Amniotic epithelial cell (primary cell): ENCODE measurements around the gene SMARCE1.
A peak's percentile ranks its signal among the peaks of the same experiment; 100 is the strongest.

Experiments used
- DNase-seq: peaks from one replicate; pipeline ENCODE4 v3.0.0-alpha.2; 2010; ENCODE audit warnings: low read depth

Gene SMARCE1

DNA sequence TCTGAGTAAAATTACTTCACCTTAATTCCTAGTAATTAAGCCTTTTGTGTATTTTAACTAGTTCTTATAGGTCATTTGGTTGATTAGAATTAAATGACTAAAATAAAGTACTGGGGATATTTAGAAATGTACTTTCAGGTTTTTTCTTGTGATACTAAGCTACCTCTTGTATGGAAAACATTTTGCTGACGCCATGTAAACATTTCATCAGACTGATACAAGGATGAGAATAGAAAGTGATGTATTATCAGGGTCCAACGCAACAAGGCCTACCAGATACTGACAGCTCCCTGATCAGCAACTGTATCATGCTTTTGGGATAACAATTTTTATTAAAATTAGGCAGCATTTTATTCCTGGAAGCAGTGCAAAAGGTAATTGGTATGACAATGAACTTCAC, 1.7 kb downstream of the SMARCE1 start:
- peak; percentile 34 for DNase-seq

DNA sequence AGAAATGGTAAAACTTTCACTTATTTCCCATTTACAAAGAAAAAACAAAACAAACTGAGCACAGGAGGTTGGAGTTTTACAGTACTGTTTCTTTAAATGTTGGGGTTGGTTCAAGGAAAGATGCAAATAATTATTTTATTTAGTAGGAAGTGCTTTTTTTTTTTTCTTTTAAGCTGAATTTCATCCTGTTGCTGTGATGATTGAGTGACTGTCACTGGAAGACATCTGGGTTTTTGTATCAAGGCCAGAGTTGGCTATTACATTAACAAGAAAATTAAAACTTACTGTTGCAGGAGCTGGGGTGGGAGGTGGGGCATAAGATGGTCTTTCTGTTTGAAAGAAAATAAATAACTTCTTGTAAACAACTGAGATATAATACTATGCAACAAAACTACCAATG, 2.3 kb downstream of the SMARCE1 start:
- DNase-seq, result no peak

DNA sequence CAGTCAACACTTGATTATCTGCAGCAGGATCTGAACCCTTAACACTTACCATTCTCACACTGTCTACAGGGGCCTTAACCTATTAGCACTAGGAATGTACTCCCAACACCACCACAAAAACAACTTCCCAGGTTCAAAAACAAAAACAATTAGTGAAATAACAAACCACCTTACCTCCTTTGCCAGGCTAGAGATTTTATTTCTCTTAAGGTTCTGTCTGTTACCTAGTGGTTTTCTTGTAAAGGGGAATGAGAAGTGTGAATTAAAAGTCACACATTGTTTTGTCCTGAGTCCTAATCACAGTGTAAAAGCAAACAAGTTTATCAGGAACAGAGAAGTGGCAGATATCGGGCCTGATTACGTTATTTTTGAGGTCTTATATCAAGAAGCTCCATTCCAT, 9.7 kb downstream of the SMARCE1 start:
- DNase-seq, result no peak

DNA sequence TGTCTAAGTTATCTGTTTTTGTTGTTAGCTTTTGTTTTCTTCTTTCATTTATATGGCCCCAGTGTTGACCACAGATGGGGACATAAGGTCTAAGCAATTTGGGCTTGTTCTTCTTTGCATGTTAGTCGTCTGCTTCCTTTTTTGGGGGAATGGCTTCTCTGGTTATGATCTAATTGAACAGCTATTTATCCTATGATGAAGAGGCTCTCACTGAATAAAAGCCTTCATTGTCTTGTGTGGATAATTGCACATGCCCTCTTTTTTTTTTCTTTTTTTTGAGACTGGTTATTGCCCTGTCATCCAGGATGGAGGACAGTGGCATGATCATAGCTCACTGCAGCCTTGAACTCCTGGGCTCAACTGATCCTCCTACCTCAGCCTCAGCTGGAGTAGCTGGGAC, 13.7 kb downstream of the SMARCE1 start:
- no peak for DNase-seq

DNA sequence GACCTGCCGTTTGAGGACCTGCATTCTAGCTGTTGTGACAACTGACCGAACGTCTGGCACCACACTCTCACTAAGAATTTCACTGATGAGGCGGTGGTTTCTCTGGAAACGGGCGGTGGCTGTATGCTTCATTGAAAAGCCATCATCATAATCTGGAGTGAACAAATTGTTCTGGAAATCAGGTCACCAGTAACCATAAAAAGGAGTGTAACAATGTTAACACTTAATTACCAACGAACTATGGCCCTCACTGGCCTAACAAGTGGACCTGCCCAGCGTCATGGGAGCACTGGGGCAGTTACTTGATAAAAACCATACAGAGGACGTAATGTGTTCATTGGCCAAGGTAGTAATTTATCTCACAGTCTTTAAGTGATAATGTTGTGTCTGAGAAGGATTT, 15.4 kb downstream of the SMARCE1 start:
- no peak for DNase-seq

DNA sequence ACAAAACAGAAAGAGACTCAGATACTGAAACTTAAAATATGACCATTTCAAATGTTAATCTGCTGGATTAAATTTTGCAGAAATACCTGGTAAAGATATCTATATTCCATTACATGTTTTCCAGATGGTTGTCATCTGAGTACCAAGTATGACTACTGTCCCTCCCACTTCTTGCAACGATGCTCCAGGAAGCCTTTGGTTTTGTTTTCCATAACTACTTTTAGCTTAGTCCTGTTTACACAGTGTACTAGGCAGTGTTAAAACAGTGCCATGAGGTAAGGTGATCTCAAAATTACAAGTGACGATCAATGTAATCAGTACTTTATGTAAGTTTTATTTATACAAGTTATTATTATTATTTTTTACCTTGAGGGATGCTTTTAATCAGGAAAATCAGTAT, 17.8 kb downstream of the SMARCE1 start:
- no peak for DNase-seq

DNA sequence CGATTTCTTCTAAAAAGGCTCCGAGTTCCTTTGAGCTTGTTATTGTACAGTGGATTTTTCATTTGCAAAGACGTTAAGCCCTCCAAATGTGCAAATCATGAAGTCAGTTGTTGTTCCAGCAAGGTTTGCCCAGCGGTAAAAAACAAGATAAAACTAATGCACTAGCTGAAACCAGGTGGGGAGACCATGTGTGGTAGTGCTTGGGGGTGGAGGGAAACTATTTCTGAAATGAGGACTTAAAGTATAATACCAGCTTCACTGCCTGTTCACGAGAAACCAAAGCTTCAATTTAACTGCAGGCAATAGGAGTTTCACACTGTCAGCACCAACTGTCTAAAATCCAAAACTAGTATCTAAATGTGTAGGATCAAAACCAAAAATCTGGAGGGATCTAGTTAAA, 22.3 kb downstream of the SMARCE1 start:
- DNase-seq, result no peak

DNA sequence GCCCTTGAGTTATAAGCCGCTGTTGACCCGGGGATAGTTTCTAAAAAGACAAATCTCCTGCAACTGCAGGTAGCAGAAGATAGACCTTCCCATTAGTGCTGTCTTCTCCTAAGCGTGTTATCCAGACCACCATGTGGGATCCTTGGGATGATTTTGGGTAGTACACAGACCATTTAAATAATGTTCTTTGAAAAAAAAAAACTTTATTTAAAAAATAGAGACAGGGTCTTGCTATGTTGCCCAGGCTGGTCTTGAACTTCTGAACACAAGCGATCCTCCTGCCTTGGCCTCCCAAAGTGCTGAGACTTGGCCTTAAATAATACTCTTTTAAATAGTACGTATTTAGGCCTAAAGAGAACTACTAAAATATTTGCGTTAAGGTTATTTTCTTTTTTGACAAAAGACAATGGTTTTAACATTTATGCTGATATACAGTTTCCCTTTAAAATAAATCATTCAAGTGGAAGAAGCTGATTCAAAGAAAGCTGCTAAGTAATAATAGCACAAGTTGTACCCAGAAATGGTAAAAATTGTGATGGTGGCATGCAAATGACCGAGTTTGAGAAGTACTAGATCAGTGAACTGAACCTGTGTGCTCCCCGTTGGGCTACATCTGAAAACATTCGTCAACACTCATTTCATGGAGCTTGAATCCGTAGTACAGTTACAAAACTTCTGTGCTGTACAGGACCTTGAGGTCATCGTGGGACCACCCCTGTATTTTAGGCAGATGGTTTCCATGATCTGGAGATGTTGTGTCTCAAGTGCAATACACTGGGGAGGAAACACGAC, 24.0 kb downstream of the SMARCE1 start:
- DNase-seq, result no peak

DNA sequence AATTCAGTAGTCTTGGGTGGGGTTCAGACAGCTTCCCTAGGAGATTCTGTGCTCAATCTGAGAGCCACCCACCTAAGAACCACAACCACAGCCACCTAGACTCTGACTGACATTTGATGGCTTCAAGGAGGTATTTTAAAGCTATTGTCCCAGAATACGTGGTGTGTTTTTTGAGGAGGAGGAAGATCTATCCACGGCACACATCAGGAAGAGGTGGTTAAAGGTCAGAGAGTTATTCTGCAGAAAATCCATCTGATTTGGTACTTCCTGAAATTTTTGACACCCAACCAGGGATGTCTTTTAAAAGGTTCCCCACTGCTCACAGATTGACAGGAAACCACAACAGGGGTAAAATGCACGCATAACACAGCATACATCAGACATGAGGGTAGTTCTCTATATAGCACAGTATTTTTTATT, 25.1 kb downstream of the SMARCE1 start:
- DNase-seq, result no peak

DNA sequence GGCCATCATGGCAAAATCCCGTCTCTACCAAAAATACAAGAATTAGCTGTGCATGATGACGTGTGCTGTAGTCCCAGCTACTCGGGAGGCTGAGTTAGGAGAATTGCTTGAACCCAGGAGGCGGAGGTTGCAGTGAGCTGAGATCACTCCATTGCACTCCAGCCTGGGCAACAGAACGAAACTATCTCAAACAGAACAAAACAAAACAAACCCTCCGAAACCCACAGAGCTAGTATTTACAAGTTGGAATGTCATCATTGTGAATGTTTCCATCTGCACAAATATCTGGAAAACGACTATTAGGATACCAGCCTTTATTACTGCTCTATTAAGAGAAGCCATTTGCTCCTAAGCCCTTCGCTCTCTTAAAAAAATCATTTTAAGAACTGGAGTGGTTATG, 26.0 kb downstream of the SMARCE1 start:
- no peak for DNase-seq

DNA sequence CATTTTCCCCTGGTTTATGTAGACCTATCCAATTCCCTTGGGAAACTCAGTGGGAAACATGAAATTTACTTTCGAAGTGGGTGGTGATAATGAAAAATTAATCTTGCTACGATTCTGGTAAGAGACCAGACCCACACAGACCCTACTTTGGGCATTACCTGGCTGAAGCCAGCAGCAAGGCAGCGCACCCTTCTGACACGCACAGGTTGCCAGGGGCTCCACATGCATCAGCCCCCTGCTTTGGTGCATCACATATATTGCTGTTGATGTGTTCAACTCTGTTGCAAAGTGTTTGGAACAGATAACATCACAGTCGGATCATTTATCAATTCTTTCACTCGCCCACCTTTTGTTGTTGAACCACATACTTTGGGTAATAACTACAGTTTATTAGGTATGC, 26.6 kb downstream of the SMARCE1 start:
- no peak for DNase-seq

DNA sequence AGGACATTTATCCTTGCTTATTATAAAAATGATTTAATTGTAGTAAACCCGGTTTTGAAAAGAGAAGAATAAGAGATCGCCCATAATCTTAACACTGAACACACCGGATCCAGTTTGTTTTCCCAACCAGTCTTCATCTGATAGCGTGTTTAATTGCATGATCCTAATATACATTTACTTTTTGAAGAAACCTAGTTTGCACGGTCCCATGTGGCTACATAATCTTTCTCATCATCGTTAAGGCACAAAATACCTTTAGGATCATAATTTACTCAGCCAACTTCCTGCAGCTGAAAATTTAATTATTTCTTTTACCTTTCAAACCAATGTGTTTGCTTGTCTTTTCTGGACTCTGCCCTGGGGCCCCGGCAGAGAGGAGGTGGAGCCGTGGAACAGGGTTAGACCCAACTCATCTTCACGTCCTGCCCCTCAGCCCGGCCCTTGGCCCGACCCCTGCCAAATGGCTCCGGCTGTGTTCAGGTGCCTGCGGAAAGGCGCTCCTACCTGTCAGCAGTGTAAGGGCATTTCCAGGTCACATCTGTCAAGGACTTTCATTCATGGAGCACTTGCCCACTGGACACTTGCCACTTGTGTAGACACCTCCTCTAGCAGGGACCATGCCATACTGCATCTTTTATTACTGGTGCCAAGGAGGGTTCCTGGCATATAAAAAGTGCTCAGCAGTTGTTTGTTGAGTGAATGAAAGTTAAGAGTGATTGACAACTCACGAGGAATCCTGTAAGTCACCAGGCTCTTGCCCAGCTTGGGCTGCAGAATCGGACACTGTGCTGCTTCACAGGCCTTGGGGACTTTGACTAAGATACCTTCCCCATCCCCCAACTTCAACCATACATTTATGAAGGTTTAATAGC, 28.6 kb downstream of the SMARCE1 start:
- DNase-seq, result no peak

DNA sequence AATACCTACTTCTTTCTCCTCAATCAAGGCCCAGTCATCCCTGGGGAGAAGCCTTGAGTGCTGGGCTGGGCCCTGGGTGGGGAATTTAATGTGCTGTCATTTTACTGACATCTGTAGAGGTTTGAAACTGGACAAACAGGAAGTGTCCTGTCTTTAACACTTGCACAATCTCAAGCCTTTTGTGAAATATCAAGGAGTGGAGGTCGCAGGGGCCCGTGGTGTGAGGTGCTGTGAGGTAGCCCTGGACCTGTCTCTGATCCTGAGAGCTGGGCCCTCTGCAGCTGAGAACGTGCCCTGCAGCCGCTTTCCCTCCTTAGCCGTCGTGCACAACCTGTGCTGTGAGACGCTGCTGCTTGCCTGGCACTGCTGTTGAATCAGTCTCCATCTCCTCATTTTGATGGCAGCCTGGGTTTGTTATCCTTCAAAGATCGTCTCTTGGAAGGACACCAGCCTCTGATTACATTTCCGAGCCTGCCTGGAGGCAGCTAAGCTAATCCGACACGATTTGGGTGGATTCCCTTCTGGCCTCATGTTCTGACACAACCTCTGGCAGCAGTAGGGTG, 29.9 kb downstream of the SMARCE1 start:
- no peak for DNase-seq

DNA sequence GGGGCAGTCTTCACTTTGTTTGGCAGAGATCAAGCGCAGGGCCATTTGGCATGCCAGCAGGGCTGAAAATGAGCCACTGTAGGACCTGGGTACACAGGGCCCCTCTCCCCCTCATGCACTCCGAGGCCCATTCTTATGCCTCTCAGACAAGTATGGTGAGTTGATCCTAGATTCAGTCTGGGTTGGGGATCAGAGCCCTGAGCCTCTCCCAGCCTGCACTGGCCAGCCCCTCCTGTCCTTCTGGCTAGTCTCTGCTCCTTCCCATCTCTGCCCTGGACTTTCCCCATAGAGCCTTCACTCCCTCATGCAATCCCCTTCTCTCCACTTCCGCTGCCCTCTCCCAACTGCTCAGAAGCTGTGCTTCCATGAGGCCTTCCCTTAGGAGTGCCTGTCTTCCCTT, 31.0 kb downstream of the SMARCE1 start:
- DNase-seq, result no peak

DNA sequence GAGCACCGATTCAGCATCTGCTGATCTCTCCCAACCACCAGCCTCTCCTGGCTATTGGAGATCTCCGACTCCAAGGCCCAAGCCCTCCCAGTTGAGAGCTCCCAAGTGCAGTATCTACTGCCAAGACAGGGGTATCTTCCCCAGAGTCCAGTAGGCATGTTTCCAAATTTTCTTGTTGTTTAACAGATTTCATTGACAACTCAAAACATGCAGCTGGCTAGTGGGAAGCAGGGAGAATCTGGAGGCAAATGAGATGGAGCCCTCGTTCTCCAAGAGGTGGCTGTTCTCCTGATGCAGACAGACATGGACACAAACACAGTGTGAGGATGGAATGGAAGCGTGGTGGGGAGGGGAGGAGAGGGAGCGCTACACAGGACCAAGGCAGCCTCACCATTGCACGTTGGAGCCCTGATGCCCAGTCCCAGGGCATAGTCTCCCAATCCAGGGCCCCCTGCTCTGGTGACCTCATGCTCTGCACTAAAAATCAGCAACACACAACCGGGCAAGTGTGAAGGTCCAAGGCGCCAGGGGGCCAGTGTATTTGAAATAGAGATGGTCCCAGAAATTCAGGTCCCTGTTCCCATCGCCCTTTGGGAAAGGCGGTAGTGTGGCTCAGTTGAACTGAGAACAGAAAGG, 31.7 kb downstream of the SMARCE1 start:
- DNase-seq, result no peak

DNA sequence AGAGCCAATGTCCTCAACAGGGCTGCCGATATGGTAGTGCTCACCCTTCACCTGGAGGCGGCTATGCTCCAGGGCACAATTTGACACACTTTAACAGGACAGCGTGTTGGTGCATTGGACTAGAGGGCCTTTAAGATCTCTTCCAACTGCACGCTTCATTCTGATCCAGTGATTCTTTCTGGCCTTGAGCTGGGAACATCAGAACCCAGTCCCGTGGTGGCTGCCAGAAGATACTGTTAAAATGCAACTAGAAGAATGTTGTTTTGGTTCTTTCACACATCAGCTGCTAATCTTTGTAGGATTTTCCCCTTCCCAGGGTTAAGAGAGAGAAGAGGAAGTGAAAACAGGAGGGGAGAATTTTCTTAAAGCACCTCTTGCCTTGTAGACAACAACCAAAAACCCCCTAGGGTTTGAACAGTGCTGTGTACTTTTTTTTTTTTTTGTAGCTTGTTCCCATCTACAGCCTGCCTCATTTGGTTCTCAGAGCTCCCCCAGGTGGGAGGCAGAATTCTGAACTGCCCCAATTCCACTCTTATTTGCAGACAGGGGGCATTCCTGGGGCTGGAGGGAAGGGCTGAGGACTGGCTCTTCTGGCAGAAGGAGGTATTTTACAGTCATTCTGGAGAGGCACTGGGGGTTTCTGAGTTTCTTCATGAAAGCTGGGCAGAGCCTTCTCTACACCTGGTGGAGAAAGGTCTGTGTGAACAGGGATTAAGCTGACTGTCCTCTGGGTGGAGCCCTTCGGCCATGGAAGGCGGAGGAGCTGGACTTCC, 32.4 kb downstream of the SMARCE1 start:
- DNase-seq, result peak; percentile 39

DNA sequence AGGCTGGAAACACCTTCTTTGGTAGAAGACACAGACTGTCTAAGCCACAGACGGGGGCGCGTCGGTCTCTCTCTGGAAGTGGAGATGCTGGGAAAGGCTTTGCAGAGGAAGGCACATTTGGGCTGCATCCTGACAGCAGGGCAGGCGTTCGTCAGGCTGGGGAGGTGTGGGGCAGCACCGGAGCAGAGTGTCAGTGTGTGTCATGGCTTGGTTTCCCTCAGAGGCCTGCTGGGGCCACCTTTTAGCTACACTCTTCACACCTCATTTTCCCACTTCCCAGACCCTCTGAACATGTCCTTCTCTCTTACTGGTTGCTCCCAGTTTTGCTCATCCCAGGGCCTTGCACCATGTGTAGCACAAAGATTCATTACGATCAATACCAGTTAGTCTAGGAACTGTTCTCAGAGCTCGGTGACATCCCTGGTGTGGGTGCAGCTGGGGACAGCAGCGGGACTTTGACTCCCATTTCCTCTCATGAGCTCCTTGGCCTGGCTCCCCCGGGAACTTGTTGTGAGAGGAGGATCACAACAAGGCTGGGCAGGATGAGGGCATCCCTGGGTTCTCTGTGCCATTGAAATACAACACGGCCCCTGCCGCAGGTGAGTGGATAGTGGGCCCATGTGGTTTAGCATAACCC, 33.1 kb downstream of the SMARCE1 start:
- no peak for DNase-seq

DNA sequence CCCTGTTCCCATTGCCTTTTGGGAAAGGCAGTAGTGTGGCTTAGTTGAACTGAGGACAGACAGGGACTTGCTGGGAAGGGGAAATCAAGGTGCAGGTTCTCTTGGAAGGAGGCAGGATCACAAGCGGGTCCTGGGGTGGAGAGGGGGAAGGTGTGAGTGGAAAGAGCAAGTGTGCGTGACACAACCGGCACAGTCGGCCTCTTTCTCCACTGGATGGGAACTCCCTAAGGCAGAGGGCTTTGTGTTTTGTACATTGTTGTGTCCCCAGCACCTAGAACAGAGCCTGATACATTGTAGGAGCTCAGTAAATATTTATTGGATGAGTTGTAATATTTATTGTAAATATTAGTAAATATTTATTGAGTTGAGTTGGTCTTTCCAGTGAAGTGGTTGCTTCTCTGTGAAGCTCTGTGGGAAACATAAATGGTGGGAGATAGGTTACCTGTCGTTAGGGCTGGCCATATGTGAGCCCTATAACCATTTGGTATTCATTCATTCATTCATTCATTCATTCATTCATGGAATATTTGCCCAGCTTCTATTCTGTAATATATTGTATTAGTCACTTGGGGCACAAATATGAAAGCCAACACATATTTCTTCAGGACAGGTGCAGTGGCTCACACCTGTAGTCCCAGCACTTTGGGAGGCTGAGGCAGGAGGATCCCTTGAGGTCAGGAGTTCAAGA, 34.0 kb downstream of the SMARCE1 start:
- DNase-seq, result no peak

DNA sequence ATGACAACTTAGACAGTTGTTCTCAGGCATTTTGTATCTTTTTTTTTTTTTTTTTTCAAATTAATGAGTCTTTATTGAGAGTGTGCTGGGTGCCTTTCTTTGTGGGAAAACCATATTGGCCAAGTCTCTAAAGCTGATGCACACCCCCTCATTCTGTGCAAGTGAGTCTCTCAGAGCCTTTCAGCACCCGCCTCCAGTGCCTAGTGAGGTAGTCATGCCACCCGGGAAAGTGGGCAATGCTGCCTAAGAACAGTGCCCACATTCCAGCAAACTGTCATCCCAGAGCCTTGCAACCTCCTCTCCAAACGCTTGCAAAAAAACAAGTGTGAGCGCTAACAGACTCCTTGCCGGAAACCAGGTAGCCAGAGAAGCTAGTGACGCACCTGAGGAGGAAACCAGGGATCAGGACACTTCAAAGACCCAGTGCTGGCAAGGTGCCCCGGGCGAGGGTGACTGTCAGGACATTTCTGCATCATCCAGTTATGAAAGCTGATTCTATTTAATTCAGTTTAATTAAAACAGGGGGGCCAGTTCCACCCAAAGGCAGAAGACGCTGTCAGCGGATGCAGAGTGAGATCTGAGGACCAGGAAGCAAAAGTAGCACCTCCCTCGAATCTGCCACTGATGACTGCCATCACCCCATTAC, 34.9 kb downstream of the SMARCE1 start:
- DNase-seq, result no peak

DNA sequence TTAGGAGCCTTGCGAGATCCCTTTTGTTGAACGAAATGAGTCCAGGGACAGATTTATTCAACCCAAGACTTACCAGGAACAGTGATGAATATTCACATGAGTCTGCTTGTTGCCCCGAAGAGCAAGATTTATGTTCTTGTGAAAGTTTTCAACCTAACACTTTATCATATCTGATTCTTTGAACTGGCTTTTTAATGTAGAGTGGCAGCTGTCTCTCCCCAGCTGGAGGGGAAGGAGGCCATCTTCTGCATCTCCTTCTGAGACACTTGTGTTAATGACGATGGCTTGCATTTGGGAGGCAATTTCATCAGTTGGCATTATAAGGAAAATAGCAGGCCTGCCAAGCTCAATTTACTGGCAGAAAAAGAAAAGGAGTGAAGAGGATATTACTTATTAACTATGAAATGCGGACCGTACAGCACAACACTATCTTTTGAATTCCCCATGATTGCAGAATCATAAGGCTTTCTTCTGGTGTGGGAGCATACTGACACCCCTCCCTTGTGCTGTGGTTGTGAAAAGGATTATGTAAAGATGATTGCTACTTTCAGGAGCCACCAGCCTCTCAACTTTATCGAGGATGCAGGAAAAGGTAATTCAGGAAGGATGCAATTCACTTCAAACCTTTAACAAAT, 35.7 kb downstream of the SMARCE1 start:
- DNase-seq, result peak; percentile 21
